Astrocyte (in vitro differentiated cells and primary cell): ENCODE data around the gene HTR3E. TPM values are rescaled to one million over a fixed set of nuclear protein-coding genes. Genes with fewer than 3 reads are reported as not detected.
A peak's percentile ranks its signal among the peaks of the same experiment; 100 is the strongest.

Experiments used
- DNase-seq: peaks from one replicate; pipeline ENCODE4 v3.0.0-alpha.2; 2010; ENCODE audit warnings: low read depth
- FAIRE-seq: peaks from 2 replicates; lab custom pipeline; 2011; peaks lifted over from hg19 to GRCh38; lab: Jason Lieb, UNC
- H2AFZ ChIP-seq: 2 replicates; pipeline ENCODE4 v1.6.0; 2012; ENCODE audit warnings: low read depth, low read length, inconsistent platforms
- H3K27ac ChIP-seq: 2 replicates; pipeline ENCODE4 v1.5.1; 2011; ENCODE audit warnings: low read depth, low read length, inconsistent platforms
- H3K27me3 ChIP-seq: 2 replicates; pipeline ENCODE4 v1.6.0; 2011; ENCODE audit warnings: low read length, inconsistent platforms; ENCODE audit not compliant: insufficient read depth
- H3K36me3 ChIP-seq: 2 replicates; pipeline ENCODE4 v1.5.1; 2011; ENCODE audit warnings: low read length, inconsistent platforms; ENCODE audit not compliant: insufficient read depth
- H3K4me1 ChIP-seq: 2 replicates; pipeline ENCODE4 v1.5.1; 2011; ENCODE audit warnings: low read length, inconsistent platforms; ENCODE audit not compliant: insufficient read depth
- H3K4me2 ChIP-seq: 2 replicates; pipeline ENCODE4 v1.6.0; 2012; ENCODE audit warnings: low read length, inconsistent platforms
- H3K4me3 ChIP-seq: 2 replicates; pipeline ENCODE4 v1.5.1; 2011; ENCODE audit warnings: low read depth, mild to moderate bottlenecking, low read length, inconsistent platforms; ENCODE audit not compliant: insufficient read depth
- H3K79me2 ChIP-seq: 2 replicates; pipeline ENCODE4 v1.6.0; 2012; ENCODE audit warnings: mild to moderate bottlenecking, low read length, inconsistent platforms; ENCODE audit not compliant: insufficient read depth
- H3K9ac ChIP-seq: 2 replicates; pipeline ENCODE4 v1.6.0; 2012; ENCODE audit warnings: mild to moderate bottlenecking, low read length, inconsistent platforms
- H3K9me3 ChIP-seq: 2 replicates; pipeline ENCODE4 v1.5.1; 2012; ENCODE audit warnings: low read depth, mild to moderate bottlenecking, low read length, inconsistent platforms; ENCODE audit not compliant: insufficient read depth
- H4K20me1 ChIP-seq: 2 replicates; pipeline ENCODE4 v1.6.0; 2012; ENCODE audit warnings: low read length, inconsistent platforms; ENCODE audit not compliant: insufficient read depth
- H3K27ac Mint-ChIP-seq: one replicate; pipeline ENCODE4 v1.8.0; 2021; ENCODE audit warnings: mild to moderate bottlenecking, mixed read lengths; ENCODE audit not compliant: unreplicated experiment
- H3K27me3 Mint-ChIP-seq: one replicate; pipeline ENCODE4 v1.8.0; 2021; ENCODE audit warnings: low read depth, mixed read lengths; ENCODE audit not compliant: unreplicated experiment
- H3K36me3 Mint-ChIP-seq: one replicate; pipeline ENCODE4 v1.8.0; 2021; ENCODE audit warnings: low read depth, mixed read lengths; ENCODE audit not compliant: unreplicated experiment
- H3K4me1 Mint-ChIP-seq: one replicate; pipeline ENCODE4 v1.8.0; 2021; ENCODE audit warnings: low read depth, mixed read lengths; ENCODE audit not compliant: unreplicated experiment
- H3K4me3 Mint-ChIP-seq: one replicate; pipeline ENCODE4 v1.8.0; 2021; ENCODE audit warnings: mild to moderate bottlenecking, moderate library complexity, mixed read lengths; ENCODE audit not compliant: unreplicated experiment
- H3K9me3 Mint-ChIP-seq: one replicate; pipeline ENCODE4 v1.8.0; 2021; ENCODE audit warnings: mild to moderate bottlenecking, mixed read lengths; ENCODE audit not compliant: unreplicated experiment
- CTCF ChIP-seq: IDR thresholded peaks from 2 replicates; pipeline ENCODE4 v1.5.1; 2011; ENCODE audit warnings: low read depth, mild to moderate bottlenecking, inconsistent platforms, low read length, moderate library complexity; ENCODE audit not compliant: insufficient read depth
- EZH2 ChIP-seq: IDR thresholded peaks from 2 replicates; pipeline ENCODE4 v1.6.1; 2012; ENCODE audit warnings: mild to moderate bottlenecking, low read length, inconsistent platforms; ENCODE audit not compliant: insufficient read depth
- total RNA-seq: library from RNA; stranded (reverse); gene quantifications from 2 replicates; pipeline ENCODE4 v1.2.1, GENCODE V29; 2021

The HTR3E gene
- total RNA-seq, 1 donor from 2014 or later = not detected

- Mint-ChIP-seq H3K27ac (peak overlapping the region; percentile 97), H3K27me3 (no peaks in the 10 kb centered on the region), H3K36me3 (no peaks in the 10 kb centered on the region), H3K4me1 (peaks cover 12% of the 10 kb centered on the region), H3K4me3 (peak overlapping the region; percentile 97), H3K9me3 (no peaks in the 10 kb centered on the region)
- Histone ChIP-seq H4K20me1 (peaks cover 15% of the 10 kb centered on the region), H3K36me3 (peaks cover 5% of the 10 kb centered on the region), H3K4me1 (peaks cover 13% of the 10 kb centered on the region), H2AFZ (peak overlapping the region; percentile 95), H3K4me3 (peak overlapping the region; percentile 93), H3K79me2 (peaks cover 45% of the 10 kb centered on the region), H3K27me3 (no peaks in the 10 kb centered on the region), H3K27ac (peak overlapping the region; percentile 14), H3K9ac (peak overlapping the region; percentile 89), H3K9me3 (no peaks in the 10 kb centered on the region), H3K4me2 (peak overlapping the region; percentile 96)
- FAIRE-seq (no peak), DNase-seq (peak; percentile 71)
- TF ChIP-seq EZH2 = no peak
- no peak for TF ChIP-seq CTCF
These were observed 37.2 kb downstream of the HTR3E start for GRCh38 chr3:184133840-184134745.

GRCh38 chr3:184134746-184135148 is 37.9 kb downstream of the HTR3E start:
- Histone ChIP-seq H3K27me3 (no peaks in the 10 kb centered on the region), H3K9ac (peak overlapping the region; percentile 89), H3K9me3 (no peaks in the 10 kb centered on the region), H3K4me3 (peak overlapping the region; percentile 93), H3K79me2 (peaks cover 45% of the 10 kb centered on the region), H4K20me1 (peaks cover 15% of the 10 kb centered on the region), H3K4me1 (peaks cover 13% of the 10 kb centered on the region), H3K4me2 (peak overlapping the region; percentile 96), H2AFZ (peak overlapping the region; percentile 95), H3K27ac (peak overlapping the region; percentile 62), H3K36me3 (peaks cover 5% of the 10 kb centered on the region)
- TF ChIP-seq EZH2 (no peak), CTCF (no peak)
- Mint-ChIP-seq H3K4me3 (peak overlapping the region; percentile 97), H3K27ac (peak overlapping the region; percentile 59), H3K36me3 (no peaks in the 10 kb centered on the region), H3K9me3 (no peaks in the 10 kb centered on the region), H3K4me1 (peaks cover 12% of the 10 kb centered on the region), H3K27me3 (no peaks in the 10 kb centered on the region)
- DNase-seq (no peak), FAIRE-seq (no peak)
